H1 (cell line): ENCODE results near the gene RAB35. TPM values are rescaled to one million over a fixed set of nuclear protein-coding genes. Genes with fewer than 3 reads are reported as not detected.

Experiments
- BRCA1 ChIP-seq: IDR thresholded peaks from 2 replicates; pipeline ENCODE4 v1.6.1; 2012; ENCODE audit warnings: low read depth, low read length, improper control_type of control experiment
- CHD7 ChIP-seq: fragments of 300-600 bp; sonication (generic); IDR thresholded peaks from 2 replicates; pipeline ENCODE4 v1.7.1; 2012; ENCODE audit warnings: low read length, moderate library complexity, mild to moderate bottlenecking, inconsistent platforms; ENCODE audit not compliant: insufficient replicate concordance
- EGR1 ChIP-seq: IDR thresholded peaks from 2 replicates; pipeline ENCODE4 v1.6.1; 2011; ENCODE audit warnings: low read depth, low read length, borderline replicate concordance
- FOSL1 ChIP-seq: IDR thresholded peaks from 2 replicates; pipeline ENCODE4 v1.6.1; 2011; ENCODE audit warnings: mild to moderate bottlenecking, low read depth, low read length, moderate library complexity; ENCODE audit not compliant: insufficient read depth
- NRF1 ChIP-seq: IDR thresholded peaks from 2 replicates; pipeline ENCODE4 v1.6.1; 2011; ENCODE audit warnings: mild to moderate bottlenecking, low read depth, low read length, improper control_type of control experiment
- RAD21 ChIP-seq, 2 experiments: IDR thresholded peaks in 1 of 2; conservative IDR thresholded peaks in 1 of 2; 2 replicates each; pipeline ENCODE4 v1.6.1; 2011; ENCODE audit warnings: low read depth in 2 of 2, low read length in 2 of 2, improper control_type of control experiment in 1 of 2, inconsistent platforms in 1 of 2, mild to moderate bottlenecking in 1 of 2, moderate library complexity in 1 of 2
- TBP ChIP-seq: IDR thresholded peaks from 2 replicates; pipeline ENCODE4 v1.6.1; 2011; ENCODE audit warnings: low read depth, low read length, improper control_type of control experiment
- TCF12 ChIP-seq: IDR thresholded peaks from 2 replicates; pipeline ENCODE4 v1.6.1; 2011; ENCODE audit warnings: low read depth, mild to moderate bottlenecking, low read length
- polyA plus RNA-seq, 7 experiments: library from polyadenylated mRNA; depleted of rRNA in 3 of 7; stranded (reverse) in 5 of 7; unstranded in 2 of 7; fragments of >200 nt in 5 of 7; fragments of 200-250 nt in 2 of 7; gene quantifications; 1 replicate in 5 of 7; 2 replicates in 1 of 7; 4 replicates in 1 of 7; pipeline versions ENCODE4 v1.2.1 to v1.2.3, GENCODE V29; 2011 to 2013; ENCODE audit warnings: missing spikeins in 2 of 7, mixed read lengths in 2 of 7
- total RNA-seq: library from RNA; stranded (reverse); fragmentation: NEBNext Ultra II Directional; extraction: Animal tissue kit (Norgen Biotek cat#: 25700); gene quantifications from 2 replicates; pipeline ENCODE4 v1.2.1, GENCODE V29; 2021

The RAB35 gene
- total and polyA plus RNA-seq, 2 of the 8 experiments (the other 6 are each of a cell fraction or from before 2014, with no cell fraction given) = 33.4 to 39.0 TPM

- TF ChIP-seq CHD7 = no peak
- no peak for TF ChIP-seq EGR1
- TF ChIP-seq TBP = no peak
- no peak for TF ChIP-seq BRCA1
- no peak for TF ChIP-seq NRF1
- no peak for TF ChIP-seq FOSL1
- no peak for TF ChIP-seq TCF12
- no peak for TF ChIP-seq RAD21 (IDR thresholded peaks at IDR 0.05 in 1 of 2, conservative IDR thresholded peaks at IDR 0.05 in 1 of 2; ENCODE audit: low read depth in 2 of 2, low read length in 2 of 2)
Observed at GRCh38 chr12:120060196-120060595, 56.4 kb downstream of the RAB35 start (continued).
